D721Med (cell line): Measurements from ENCODE around the gene ARHGEF11.

Source experiments
- DNase-seq: peaks from one replicate; pipeline ENCODE4 v3.0.0; 2011; ENCODE audit warnings: low spot score; ENCODE audit not compliant: insufficient read length
- FAIRE-seq: peaks from 2 replicates; lab custom pipeline; 2011; peaks lifted over from hg19 to GRCh38; lab: Jason Lieb, UNC
- TF ChIP-seq, protein P1 (sequence below): IDR thresholded peaks from 2 replicates; pipeline ENCODE4 v1.5.1; 2012; ENCODE audit warnings: mild to moderate bottlenecking, control low read depth; ENCODE audit not compliant: insufficient read depth; ENCODE audit errors: missing control alignments

The ARHGEF11 gene, protein sequence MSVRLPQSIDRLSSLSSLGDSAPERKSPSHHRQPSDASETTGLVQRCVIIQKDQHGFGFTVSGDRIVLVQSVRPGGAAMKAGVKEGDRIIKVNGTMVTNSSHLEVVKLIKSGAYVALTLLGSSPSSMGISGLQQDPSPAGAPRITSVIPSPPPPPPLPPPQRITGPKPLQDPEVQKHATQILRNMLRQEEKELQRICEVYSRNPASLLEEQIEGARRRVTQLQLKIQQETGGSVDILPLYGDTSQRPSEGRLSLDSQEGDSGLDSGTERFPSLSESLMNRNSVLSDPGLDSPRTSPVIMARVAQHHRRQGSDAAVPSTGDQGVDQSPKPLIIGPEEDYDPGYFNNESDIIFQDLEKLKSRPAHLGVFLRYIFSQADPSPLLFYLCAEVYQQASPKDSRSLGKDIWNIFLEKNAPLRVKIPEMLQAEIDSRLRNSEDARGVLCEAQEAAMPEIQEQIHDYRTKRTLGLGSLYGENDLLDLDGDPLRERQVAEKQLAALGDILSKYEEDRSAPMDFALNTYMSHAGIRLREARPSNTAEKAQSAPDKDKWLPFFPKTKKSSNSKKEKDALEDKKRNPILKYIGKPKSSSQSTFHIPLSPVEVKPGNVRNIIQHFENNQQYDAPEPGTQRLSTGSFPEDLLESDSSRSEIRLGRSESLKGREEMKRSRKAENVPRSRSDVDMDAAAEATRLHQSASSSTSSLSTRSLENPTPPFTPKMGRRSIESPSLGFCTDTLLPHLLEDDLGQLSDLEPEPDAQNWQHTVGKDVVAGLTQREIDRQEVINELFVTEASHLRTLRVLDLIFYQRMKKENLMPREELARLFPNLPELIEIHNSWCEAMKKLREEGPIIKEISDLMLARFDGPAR (N-terminal part only)

DNA sequence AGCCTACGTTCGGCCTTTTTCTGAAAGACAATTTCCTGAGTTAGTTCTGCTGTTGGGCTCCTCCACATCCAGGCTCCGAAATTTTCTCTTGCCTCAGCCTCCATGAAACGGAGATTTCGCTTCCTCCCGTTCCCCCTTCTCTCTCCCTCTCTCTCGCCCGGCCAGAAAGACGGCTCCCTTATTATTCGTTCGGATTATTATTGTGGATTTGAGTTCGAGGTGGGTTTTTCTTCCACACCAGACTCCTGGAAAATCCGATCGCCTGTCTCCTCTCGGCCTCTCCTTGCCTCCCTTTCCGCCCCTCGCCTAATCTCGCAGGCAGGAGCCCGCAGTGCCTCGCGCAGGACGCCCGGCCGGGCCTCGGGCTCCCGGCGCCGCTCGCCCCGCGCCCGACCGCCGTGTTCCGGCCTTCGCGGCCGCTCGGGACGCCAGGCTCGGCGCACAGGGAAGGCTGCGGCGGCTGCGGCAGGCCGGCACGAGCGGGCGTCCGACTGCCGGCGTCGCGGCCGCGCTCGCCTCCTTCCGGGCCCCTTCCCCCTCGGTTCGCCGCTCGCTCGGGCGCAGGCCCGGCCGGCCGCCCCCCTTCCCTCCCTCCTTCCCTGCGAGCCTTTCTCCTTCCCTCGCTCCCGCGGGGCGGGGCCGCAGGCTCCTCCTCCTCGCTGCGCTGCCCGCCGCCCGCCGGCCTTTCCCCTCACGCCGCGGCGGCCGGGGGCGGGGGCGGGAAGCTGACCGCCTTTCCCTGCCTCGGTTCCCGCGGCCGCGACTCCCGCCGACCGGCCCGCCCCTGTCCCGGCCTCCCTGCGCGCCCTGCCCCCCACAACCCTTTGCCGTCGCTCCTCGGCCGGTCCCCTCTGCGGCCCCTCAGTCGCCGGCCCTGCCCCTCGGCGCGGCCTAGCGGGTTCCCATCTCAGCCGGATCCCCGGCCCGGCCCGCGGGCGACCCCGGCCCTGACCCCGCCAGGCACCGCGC, at the start of gene ARHGEF11:
Gene ARHGEF11 (minus strand): TSS at position 493 of the 969 bp plus-strand sequence. CDS start 1,412 bp downstream, outside the sequence.
- FAIRE-seq (no peak), DNase-seq (peak; percentile 79)
- TF ChIP-seq, protein P1, sequence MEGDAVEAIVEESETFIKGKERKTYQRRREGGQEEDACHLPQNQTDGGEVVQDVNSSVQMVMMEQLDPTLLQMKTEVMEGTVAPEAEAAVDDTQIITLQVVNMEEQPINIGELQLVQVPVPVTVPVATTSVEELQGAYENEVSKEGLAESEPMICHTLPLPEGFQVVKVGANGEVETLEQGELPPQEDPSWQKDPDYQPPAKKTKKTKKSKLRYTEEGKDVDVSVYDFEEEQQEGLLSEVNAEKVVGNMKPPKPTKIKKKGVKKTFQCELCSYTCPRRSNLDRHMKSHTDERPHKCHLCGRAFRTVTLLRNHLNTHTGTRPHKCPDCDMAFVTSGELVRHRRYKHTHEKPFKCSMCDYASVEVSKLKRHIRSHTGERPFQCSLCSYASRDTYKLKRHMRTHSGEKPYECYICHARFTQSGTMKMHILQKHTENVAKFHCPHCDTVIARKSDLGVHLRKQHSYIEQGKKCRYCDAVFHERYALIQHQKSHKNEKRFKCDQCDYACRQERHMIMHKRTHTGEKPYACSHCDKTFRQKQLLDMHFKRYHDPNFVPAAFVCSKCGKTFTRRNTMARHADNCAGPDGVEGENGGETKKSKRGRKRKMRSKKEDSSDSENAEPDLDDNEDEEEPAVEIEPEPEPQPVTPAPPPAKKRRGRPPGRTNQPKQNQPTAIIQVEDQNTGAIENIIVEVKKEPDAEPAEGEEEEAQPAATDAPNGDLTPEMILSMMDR, result no peak

GRCh38 chr1:157095091-157095490, 49.5 kb upstream of the ARHGEF11 start:
- no peak for FAIRE-seq
- DNase-seq, result no peak
- TF ChIP-seq, protein P1, result no peak

- no peak for FAIRE-seq
- TF ChIP-seq, protein P1, result no peak
- DNase-seq, result no peak
Observed at GRCh38 chr1:157092831-157093230, 47.3 kb upstream of the ARHGEF11 start.

- no peak for DNase-seq
- FAIRE-seq, result no peak
- TF ChIP-seq, protein P1, result no peak
Observed at GRCh38 chr1:157091668-157092273, 46.2 kb upstream of the ARHGEF11 start.

DNA sequence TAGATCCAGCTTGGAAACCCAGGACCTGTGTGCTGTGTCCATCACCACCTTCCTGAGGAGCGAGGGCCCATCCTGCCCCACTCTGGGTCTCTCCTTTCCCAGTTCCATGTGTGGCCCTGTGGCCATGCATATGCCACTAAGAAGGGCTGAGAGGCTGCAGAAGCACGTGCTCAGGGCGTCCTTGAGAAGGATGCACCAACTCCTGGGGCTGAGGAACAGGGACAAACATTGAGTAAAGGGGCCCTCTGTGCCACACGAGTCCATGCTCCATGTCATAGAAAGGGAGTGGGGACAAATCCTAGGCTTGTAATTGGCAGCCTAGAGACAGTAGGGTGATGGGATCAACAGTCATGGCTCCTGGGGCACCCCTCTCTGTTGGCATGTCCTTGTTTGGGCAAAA, 45.6 kb upstream of the ARHGEF11 start:
- DNase-seq, result no peak
- FAIRE-seq, result no peak
- TF ChIP-seq, protein P1, result no peak

- DNase-seq (no peak), FAIRE-seq (no peak)
- TF ChIP-seq, protein P1, result no peak
Observed at GRCh38 chr1:157090771-157091170, 45.2 kb upstream of the ARHGEF11 start.
